Right ventricle myocardium inferior (tissue), 1 donor: ENCODE data around the gene NOD1. TPM values are rescaled to one million over a fixed set of nuclear protein-coding genes. Genes with fewer than 3 reads are reported as not detected.

Experiments used
- ATAC-seq: fragments of 200-7000 bp; cut with Tn5 transposase; one replicate; pipeline ENCODE4 v1.9.1; 2020; ENCODE audit warnings: mild to moderate bottlenecking, moderate library complexity
- DNase-seq: peaks from one replicate; pipeline ENCODE4 v3.0.0; 2021; ENCODE audit errors: missing footprints
- intact Hi-C: fragments of 100-400 bp; cut with DNase I; formaldehyde crosslinking; loops from one replicate; pipeline ENCODE4 v1.11.0; 2022
- total RNA-seq: library from RNA; stranded (reverse); fragmentation: NEBNext Ultra II Directional; extraction: Animal tissue kit (Norgen Biotek cat#: 25700); gene quantifications from one replicate; pipeline ENCODE4 v1.2.1, GENCODE V29; 2021
- donor health status: DM: no; HTN: yes; CAD: no; lungs with severe emphysema.

The NOD1 gene
- total RNA-seq, 1 donor from 2014 or later: 8.4 TPM

DNA sequence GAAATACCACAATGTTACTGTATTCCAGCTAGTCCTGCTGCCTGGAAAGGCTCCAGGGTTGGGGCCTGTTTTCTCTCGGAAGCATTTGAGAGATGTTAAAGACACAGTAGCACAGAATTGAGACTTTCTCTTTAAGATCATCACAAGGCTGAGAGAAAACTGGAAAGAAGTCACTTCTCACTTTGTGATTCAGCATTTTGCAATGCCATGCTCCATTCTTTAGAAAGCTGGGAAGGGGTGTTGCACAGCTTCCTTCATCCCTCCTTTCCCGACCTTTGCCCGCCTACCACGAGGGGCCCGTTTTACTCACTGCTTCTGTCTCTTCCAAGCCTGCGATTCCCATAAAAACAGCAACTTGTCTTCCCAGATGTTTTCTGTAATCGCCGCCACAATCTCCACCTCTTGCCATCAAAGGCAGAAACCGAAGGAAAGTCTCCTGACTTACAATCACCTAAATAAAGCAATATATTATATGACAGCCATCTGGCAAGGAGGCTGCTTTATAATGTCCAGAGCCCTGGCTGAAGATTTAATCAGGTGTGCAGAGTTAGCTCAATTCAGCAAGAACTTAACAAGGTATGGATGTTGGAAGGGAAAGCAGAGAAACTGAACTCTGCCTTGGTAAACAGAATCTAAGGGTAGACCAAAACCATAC is 18.9 kb downstream of the NOD1 start:
- DNase-seq (no peak), ATAC-seq (no peak)
- intact Hi-C loops: no loop called here

DNA sequence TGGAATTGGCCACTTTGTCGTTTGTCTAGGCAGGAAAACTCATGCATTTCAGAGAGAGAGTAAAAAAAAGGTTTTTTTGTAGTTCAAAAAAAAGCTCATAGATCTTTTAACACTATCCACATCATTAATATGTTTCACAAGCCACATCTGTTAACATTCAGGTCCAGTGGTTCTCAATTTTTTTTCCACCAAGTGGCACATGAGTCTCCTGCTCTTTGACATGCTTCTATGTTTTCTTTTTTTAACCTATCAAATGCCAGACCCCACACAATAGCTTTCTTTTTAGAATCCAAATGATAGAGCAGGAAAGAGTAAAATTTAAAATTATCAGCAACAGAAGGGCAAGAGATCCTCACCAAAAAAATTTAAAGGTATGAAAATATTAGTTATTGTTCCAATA is 20.3 kb downstream of the NOD1 start:
- ATAC-seq (no peak), DNase-seq (no peak)
- intact Hi-C loops: no loop called here

DNA sequence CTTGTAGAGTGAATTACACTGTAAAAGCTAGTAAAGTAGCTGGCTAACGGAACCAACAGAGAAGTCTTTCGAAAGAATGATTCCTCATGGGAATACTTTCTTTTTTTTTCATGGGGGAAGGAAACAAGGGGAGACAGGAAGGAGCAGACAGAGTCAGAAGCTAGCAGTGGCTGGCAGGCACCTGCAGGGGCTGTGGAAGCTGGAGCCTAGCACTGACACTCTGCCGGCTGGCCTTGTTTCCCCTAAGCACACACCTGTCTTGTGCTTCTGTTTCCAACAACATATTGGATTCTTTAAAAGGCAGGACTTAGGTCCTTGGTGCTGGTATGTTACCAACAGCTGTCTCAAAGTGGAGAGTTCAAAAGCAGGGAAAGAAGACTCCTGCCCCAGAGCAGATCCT is 24.7 kb downstream of the NOD1 start:
- peak; percentile 35 for ATAC-seq
- intact Hi-C loops: no loop called here
- DNase-seq: no peak

DNA sequence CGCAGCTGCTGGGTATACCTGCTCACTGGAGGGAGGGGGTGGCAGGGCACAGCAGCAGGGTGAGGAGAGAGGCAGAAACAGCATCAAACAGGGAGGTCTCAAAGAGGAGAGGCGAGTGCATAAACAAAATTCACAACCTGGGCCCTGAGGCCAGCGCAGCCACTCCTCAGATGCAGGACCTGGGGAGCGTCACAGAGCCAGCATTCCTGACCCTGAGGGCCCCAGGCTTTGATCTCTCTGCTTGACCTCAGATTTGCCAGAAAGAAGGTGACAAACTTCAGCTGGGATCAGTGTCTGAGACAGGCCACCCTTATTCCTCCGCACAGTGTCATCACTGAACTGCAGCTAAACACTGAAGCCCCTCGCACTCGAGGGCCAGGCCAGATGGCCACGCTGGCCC is 25.6 kb downstream of the NOD1 start:
- no peak for DNase-seq
- no peak for ATAC-seq
- intact Hi-C loops: no loop called here

DNA sequence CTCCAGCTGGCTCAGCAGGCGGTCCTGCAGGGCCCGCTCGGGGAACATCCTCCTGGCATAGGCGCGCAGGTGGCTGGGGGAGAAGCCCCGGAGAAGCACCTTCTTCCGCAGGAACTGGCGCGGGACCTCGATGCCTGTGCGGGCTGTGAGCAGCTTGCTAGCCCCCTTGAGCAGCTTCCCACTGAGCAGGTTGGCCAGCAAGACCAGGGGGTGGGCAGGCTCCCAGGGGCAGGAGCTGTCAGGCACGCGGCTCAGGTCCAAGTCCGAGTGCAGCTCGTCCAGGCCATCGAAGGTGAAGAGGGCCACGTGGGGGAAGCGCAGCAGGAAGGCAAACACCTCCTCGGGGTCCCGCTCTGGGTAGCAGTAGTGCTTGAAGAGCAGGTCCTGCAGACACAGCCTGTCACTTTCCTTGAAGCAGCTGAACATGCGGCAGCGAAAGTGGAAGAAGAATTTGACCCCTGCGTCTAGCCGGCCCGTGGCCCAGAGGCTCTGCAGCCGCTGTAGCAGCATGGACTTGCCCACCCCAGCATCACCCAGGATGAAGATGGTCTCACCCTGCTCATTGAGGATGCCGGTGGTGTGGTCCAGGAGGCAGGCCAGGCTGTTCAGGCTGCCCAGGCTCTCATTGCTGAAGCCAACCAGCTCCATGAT is 26.2 kb downstream of the NOD1 start:
- no peak for ATAC-seq
- no peak for DNase-seq

DNA sequence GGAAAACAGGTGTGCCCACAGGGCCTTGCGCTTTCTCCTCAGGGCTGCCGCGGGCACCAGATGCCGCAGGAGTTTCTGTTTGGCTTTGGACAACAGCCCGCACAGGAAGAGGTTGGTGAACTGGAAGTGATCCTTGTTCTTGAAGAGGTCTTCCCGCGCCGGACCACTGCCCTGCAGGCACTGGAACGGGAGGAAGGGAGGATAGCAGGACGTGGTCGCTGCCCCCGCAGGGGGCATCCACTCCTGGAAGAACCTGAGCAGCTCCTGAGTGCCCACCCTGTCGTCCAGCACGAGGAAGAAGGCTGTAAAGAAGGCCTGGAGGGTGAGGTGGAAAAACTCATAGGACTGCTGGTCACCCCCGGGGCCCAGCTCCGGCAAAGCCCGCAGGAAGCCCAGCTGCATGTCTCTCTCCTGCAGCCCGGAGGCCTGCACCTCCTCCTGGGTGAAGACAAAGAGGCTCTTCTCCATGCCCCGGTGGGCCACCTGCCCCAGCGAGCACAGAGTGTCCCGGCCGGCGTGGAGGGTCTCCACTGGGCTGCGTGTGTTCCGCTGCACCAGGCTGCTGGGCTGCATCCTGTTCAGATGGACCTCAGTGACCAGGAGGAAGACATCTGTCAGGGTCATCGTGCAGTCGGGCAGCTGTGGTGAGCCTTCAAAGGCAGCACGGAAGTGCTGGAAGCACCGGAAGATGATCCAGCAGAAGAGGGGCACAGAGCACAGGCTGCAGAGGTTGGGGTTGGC is 26.9 kb downstream of the NOD1 start:
- ATAC-seq: no peak
- intact Hi-C loops: no loop called here
- DNase-seq: no peak

More for the DNA sequence above, 26.2 kb downstream of the NOD1 start:
- intact Hi-C loops: no loop called here

DNA sequence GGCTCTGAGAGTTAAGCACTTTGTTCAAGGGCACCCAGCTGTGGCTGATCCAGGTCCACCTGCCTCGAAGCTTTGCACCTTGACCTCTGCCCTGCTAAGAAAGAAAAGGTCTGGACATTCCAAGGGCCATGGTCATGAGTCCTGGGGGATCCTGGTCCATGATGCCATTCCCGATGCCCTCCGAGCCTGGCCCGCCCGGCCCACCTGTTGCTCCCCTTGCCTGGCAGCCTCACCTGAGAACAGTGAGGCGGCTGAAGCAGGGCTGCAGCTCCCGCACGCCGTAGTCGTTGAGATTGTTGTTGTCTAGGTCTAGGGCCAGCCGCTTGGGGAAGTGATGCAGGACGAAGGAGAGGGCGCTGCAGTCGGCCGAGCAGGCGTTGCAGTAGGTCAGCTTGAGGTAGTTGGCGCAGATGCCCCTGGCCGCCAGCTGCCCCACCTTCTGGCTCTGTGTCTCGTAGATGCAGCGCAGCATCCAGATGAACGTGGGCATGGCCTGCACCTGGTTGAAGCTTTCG is 27.5 kb downstream of the NOD1 start:
- intact Hi-C loops: no loop called here
- no peak for ATAC-seq
- no peak for DNase-seq

DNA sequence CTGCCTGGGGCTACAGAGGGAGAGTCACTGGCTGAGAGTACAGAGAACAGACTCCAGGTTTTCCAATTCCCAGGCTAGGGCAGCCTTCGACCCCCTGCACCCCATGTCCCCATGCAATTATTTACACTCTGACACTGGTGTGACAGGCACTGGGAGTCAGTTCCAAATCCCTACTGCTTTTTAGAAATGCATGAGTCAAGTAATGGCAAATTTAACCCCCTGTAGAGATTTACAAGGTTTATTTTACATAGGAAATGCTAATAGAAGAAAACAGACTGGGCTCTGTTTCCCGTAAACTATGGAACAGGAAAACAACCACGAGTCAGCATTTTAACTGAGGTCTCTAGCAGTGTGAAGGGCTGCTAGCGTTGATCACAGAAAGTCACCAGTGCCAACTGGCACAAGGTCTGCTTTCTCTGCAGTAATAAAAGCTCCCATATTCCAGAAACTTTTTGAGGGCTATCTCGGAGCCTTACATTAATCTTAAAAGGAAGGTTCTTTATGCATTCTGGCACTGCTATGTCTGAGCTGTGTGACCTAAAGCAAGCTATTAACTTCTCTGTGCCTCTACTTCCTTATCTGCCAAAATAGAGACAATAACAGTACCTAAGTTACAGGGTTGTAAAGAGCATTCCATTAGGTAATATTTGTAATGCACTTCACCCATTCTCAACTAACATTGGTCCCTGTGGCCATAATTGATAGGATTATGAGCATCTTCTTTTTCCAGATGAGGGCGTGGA is 28.2 kb downstream of the NOD1 start:
- DNase-seq: no peak
- intact Hi-C loops: no loop called here
- ATAC-seq: no peak

DNA sequence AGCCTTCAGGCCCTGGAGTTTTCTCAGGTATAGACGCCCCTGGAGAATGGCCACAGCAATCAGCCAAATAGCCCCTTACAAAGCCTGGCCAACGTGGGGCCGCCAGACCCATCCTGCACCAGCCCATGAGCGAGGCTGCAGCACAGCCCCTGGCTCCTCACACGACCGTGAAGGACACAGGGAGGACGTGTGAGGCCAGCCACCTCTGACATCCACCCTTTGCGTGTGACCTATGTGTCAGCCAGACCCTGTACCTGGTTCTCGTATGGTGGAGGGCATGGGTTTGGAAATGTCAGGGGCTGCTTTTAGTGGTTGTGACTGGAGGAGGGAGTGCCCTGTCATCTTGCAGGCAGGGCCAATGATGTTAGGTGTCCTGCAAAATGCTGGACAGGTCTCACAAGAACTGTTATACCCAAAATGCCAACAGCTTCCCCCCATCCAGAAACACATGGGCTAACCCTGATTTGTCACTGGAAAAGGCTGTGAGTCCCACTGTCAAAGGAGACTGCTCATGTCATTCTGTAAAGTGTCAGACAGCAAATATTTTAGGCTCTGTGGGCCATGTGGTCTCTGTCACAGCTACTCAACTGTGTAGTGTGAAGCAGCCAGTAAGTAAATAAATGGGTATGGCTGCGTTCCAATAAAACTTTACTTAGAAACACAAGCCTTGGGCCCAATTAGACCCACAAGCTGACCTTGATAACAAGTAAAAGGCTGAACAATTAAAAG is 30.0 kb downstream of the NOD1 start:
- intact Hi-C loops: no loop called here
- DNase-seq (no peak), ATAC-seq (peak; percentile 84)

DNA sequence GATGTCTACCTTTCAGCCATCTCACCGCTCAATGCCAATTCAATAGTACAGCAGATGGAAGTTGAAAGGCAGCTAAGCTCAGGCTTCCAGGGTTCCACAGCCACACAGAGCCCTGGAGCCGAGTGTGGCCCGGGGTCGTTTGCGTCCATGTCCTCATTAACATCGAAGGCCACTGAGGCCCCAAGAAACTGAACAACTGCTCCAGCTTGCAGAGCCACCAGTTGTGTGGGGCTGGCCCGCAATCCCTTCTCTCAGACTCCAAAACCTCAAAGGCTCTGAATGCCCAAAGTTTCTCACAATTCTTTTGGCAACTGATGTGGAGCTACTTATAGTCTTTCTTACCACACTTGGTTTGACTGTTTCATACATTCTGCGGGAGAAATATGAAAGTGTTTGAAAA is 31.1 kb downstream of the NOD1 start:
- intact Hi-C loops: no loop called here
- ATAC-seq (no peak), DNase-seq (no peak)

DNA sequence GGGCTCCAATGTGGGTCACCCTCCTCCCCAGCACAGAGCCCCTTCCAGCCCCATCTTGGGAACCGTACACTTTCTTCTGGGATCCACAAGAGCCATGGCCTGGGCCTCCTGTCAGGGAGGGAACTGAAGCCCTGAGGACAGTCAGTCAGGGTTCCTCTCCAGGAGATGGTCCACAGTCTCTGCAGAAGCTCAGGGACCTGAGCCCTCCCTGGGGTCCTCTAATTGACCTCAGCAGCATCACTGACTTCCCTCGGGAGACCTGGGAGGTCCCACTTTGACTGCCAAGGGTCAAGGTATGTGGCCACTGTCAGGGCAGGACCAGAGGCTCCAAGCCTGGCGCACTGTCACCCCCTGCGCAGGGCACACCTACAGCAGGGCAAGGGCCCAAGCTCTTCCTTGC is 32.3 kb downstream of the NOD1 start:
- DNase-seq (no peak), ATAC-seq (no peak)
- intact Hi-C loops: no loop called here

DNA sequence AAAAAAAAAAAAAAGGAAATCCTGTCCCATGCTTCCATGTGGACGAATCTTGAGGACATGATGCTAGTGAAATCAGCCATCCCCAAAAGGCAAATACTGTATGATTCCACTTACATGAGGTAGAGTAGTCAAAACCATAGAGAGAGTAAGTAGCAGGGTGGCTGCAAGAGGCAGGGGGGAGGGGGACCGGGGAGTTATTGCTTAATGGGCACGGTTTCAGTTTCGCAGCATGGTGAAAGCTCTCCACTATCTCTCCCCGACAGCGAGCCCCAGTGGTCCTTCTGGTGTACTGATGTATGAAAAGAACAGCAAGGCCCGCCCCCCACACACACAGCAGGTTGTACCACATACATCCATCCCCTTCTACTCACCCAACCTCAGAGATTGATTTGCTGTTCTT is 32.8 kb downstream of the NOD1 start:
- intact Hi-C loops: no loop called here
- peak; percentile 92 for DNase-seq
- peak; percentile 76 for ATAC-seq

DNA sequence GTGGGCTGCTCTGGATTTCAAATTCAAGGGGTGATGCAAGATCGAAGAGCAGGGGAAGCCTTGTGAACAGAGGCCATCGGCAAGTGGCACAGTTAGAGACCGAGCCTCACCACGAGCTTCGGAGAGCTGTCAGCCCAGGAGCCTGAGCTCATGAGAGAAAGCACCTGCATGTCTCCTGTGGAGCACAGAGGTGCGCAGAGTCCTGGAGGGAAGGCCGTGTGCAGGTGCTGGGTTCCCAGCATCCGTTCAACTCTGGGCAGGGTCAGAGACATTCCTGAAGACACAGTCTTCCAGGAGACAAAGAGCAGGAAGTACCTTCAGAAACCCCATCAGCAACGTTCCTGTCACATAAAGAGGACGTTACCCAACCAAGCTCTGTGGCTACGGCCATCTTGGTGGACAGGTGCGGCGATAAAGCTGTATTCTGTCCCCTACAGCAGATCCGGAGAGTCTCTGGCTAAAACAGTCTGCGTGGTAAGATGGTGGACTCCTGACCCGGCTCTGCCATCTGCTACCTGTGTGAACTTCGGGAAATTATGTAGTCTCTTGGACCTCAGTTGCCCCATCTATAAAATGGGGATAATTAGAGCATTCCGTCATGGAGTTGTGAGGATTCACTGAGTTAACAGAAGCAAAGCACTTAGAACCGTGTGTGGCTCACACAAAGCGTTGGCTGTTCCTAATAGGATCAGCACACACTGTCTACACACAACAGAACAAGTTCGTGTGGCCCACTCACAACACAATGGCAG is 40.6 kb downstream of the NOD1 start:
- intact Hi-C loops: no loop called here
- ATAC-seq (no peak), DNase-seq (no peak)

DNA sequence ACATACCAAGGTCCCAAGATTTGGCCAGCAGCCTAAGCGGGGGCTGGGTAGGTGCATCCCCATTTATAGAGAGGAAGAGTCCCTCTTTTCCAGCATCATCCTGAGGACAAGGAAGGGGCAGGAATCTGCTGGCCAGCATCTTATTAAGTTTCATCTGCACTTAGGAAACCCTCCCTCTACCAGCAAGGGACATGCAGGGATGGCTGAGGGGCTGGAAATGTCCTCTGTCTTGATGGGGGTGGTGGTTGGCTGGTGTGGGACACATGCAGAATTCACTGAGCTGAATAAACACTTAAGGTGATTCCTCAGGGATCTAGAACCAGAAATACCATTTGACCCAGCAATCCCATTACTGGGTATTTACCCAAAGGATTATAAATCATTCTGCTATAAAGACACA is 42.1 kb downstream of the NOD1 start:
- no peak for ATAC-seq
- no peak for DNase-seq
- intact Hi-C loops: no loop called here

DNA sequence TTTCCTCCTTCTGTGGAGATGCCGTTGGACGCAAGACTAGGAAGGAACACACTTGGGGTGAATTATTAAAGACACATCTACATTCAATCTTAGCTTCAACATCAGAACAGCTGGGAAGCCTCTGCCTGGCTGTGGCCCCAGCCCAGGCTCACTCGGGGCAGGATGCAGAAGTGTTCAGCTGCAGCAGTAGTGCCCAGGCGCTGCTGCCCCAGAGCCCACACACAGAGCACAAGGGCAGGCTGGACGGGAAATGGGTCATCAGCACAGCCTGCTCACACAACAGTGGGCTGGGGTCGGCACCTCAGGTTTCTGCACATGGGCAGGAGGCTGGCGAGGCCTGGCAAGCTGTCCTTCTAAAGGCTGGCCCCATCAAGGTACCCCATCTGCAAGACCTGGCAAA is 42.5 kb downstream of the NOD1 start:
- intact Hi-C loops: no loop called here
- ATAC-seq: no peak

DNA sequence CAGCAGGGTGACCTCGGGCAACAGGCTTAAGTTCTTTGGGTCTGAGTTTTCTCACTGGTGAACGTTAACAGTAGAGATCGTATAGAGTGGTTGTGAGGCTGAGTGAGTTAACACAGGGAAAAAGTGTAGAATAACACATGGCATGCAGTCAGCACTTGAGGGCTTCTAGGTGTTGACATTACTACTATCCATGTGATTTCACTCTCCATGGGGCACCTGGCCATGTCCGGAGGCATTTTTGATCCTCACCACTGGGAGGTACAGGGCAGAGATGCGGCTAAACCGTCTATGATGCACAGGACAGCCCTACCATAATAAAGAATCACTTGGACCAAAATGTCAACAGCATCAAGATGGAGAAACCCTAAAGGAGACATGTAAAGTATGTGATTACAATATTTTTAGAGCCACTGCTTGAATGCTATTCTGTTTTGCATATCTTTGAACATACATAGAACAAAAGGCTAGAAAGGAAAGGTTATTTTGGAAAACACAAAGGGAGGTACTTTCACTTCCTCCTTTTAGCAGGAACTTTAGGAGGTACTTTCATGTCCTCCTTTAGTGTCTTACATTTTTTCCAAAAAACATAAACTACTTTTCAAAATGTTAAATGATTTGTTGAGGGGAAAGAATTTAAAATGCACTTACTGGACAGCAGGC is 44.3 kb downstream of the NOD1 start:
- ATAC-seq (no peak), DNase-seq (no peak)
- intact Hi-C loops: no loop called here

More for the DNA sequence above, 42.5 kb downstream of the NOD1 start:
- DNase-seq: no peak

DNA sequence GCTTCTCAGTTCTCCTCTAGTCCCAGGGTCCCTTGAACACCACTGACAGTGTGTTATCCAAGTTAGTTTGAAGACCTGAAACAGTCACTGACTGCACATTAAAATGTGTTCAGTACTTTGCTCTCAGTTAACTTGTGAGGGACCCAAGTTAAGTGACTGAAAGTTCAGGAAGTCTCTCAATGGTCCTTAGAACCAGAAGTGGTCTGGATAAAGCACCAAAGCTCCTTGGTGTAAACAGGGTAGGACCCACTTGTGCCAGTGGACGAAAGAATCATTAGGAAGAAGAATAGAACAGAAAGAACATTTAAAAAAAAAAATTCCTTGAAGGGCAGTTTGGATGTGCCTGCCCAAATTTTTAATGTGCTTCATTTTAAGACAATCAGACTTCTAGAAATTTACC is 45.1 kb downstream of the NOD1 start:
- DNase-seq (no peak), ATAC-seq (no peak)
- intact Hi-C loops: no loop called here

DNA sequence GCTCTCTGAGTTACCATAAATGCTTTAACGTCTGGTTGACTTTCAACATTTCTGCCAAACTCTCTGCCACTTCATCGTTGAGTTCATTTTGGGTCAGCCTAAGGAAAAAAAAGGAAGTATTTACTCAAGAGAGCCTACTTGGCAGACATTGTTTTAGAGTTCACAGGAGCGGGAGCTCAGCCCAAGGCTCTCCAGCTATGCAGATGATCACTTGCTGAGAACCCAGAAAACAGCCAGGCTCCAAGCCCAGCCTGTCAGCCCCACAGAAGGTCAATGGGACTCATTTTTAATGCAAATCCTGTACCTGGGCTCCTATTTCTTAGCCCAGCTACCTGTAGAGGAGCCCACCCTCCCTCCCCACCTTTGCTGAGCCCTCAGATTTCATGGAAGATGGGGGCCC is 45.5 kb downstream of the NOD1 start:
- peak; percentile 84 for DNase-seq
- peak; percentile 88 for ATAC-seq
- intact Hi-C loops: no loop called here
